HG03108 (cell line): ENCODE results near the gene RCBTB1.
A peak's percentile ranks its signal among the peaks of the same experiment; 100 is the strongest.
"Not testable (repeated sequence)": the region's sequence is repeated elsewhere in the genome, so short reads cannot be mapped to it uniquely, and the experiment has no call there.

Experiments
- ATAC-seq: cut with Tn5 transposase; IDR thresholded peaks from one replicate; pipeline ENCODE4 v1.9.1; 2021; ENCODE audit warnings: moderate library complexity; ENCODE audit not compliant: unreplicated experiment

Gene RCBTB1

GRCh38 chr13:49606747-49607648 lies 21.6 kb upstream of the RCBTB1 start:
- peak; percentile 98 for ATAC-seq

- ATAC-seq, result no peak
Measured at GRCh38 chr13:49604570-49604969, 19.2 kb upstream of the RCBTB1 start.

- ATAC-seq, result not testable (repeated sequence)
Measured at GRCh38 chr13:49602615-49603014, 17.3 kb upstream of the RCBTB1 start.

- ATAC-seq, result no peak
Measured at GRCh38 chr13:49602005-49602404, 16.6 kb upstream of the RCBTB1 start.

- ATAC-seq, result no peak
Measured at GRCh38 chr13:49597043-49597641, 11.8 kb upstream of the RCBTB1 start.

GRCh38 chr13:49596221-49596620 lies 10.9 kb upstream of the RCBTB1 start:
- no peak for ATAC-seq

- no peak for ATAC-seq
Measured at GRCh38 chr13:49594576-49594975, 9.2 kb upstream of the RCBTB1 start.

GRCh38 chr13:49593876-49594275 lies 8.5 kb upstream of the RCBTB1 start:
- not testable (repeated sequence) for ATAC-seq

GRCh38 chr13:49590714-49591113 lies 5.4 kb upstream of the RCBTB1 start:
- ATAC-seq, result not testable (repeated sequence)

- no peak for ATAC-seq
Measured at GRCh38 chr13:49587311-49587847, 2.0 kb upstream of the RCBTB1 start.

GRCh38 chr13:49586717-49587116 lies 1.4 kb upstream of the RCBTB1 start:
- no peak for ATAC-seq

GRCh38 chr13:49584771-49585182 lies 581 bp downstream of the RCBTB1 start:
- peak; percentile 15 for ATAC-seq

GRCh38 chr13:49580980-49581680 lies 4.2 kb downstream of the RCBTB1 start:
- ATAC-seq, result no peak

GRCh38 chr13:49579501-49579900 lies 5.9 kb downstream of the RCBTB1 start:
- no peak for ATAC-seq

GRCh38 chr13:49571299-49572240 lies 13.8 kb downstream of the RCBTB1 start:
- ATAC-seq, result peak; percentile 51

GRCh38 chr13:49569993-49570689 lies 15.2 kb downstream of the RCBTB1 start:
- no peak for ATAC-seq

GRCh38 chr13:49567491-49567890 lies 17.9 kb downstream of the RCBTB1 start:
- ATAC-seq, result no peak

GRCh38 chr13:49566461-49566860 lies 18.9 kb downstream of the RCBTB1 start:
- no peak for ATAC-seq

- ATAC-seq, result not testable (repeated sequence)
Measured at GRCh38 chr13:49565461-49565860, 19.9 kb downstream of the RCBTB1 start.

- no peak for ATAC-seq
Measured at GRCh38 chr13:49563516-49563915, 21.8 kb downstream of the RCBTB1 start.
